Right forelimb (tissue), 1 donor: Measurements from ENCODE around the gene TREML2.
"Not testable (repeated sequence)": the region's sequence is repeated elsewhere in the genome, so short reads cannot be mapped to it uniquely, and the experiment has no call there.

ENCODE experiments used
- DNase-seq: peaks from one replicate; pipeline ENCODE4 v3.0.0-alpha.2; 2018

Gene TREML2

GRCh38 chr6:41208439-41209106 is 7.6 kb upstream of the TREML2 start:
- DNase-seq, result no peak

- DNase-seq, result no peak
These were observed 3.2 kb upstream of the TREML2 start for GRCh38 chr6:41204156-41204555.

GRCh38 chr6:41201764-41202173 is 820 bp upstream of the TREML2 start:
- no peak for DNase-seq

GRCh38 chr6:41200296-41200900 is 551 bp downstream of the TREML2 start:
- DNase-seq, result no peak

- DNase-seq, result no peak
These were observed 1.2 kb downstream of the TREML2 start for GRCh38 chr6:41199552-41200246.

GRCh38 chr6:41197234-41197633 is 3.7 kb downstream of the TREML2 start:
- DNase-seq, result no peak

- DNase-seq, result no peak
These were observed 6.6 kb downstream of the TREML2 start for GRCh38 chr6:41194386-41194785.

- DNase-seq, result no peak
These were observed 7.1 kb downstream of the TREML2 start for GRCh38 chr6:41193884-41194283.

- DNase-seq, result no peak
These were observed 7.7 kb downstream of the TREML2 start for GRCh38 chr6:41193171-41193734.

GRCh38 chr6:41191569-41191968 is 9.4 kb downstream of the TREML2 start:
- DNase-seq, result no peak

- no peak for DNase-seq
These were observed 10.2 kb downstream of the TREML2 start for GRCh38 chr6:41190791-41191190.

- no peak for DNase-seq
These were observed 11.0 kb downstream of the TREML2 start for GRCh38 chr6:41189967-41190366.

GRCh38 chr6:41189046-41189445 is 11.9 kb downstream of the TREML2 start:
- not testable (repeated sequence) for DNase-seq

GRCh38 chr6:41187924-41188886 is 12.7 kb downstream of the TREML2 start:
- no peak for DNase-seq

GRCh38 chr6:41186031-41186562 is 14.9 kb downstream of the TREML2 start:
- no peak for DNase-seq

GRCh38 chr6:41184761-41185160 is 16.2 kb downstream of the TREML2 start:
- no peak for DNase-seq

GRCh38 chr6:41182069-41183034 is 18.6 kb downstream of the TREML2 start:
- DNase-seq, result no peak

- no peak for DNase-seq
These were observed 19.4 kb downstream of the TREML2 start for GRCh38 chr6:41181566-41181965.

- DNase-seq, result no peak
These were observed 21.8 kb downstream of the TREML2 start for GRCh38 chr6:41179163-41179562.

- no peak for DNase-seq
These were observed 23.3 kb downstream of the TREML2 start for GRCh38 chr6:41177695-41178094.

- DNase-seq, result no peak
These were observed 23.7 kb downstream of the TREML2 start for GRCh38 chr6:41177287-41177686.
